Cardiac fibroblast (primary cell): ENCODE results near the gene AMHR2.

Experiments
- DNase-seq, 2 donors: peaks; one replicate each; pipeline versions ENCODE4 v3.0.0 to v3.0.0-alpha.2; 2010; ENCODE audit warnings: low read depth in 2 of 2
- H3K4me3 ChIP-seq, 2 donors: replicated peaks in 1 of 2; 1 replicate in 1 of 2; 2 replicates in 1 of 2; pipeline ENCODE4 v1.5.1; 2011; ENCODE audit warnings: low read depth in 2 of 2, low read length in 2 of 2, mild to moderate bottlenecking in 2 of 2, moderate library complexity in 1 of 2
- TF ChIP-seq, protein P1 (sequence below): IDR thresholded peaks from one replicate; pipeline ENCODE4 v1.5.1; 2011; ENCODE audit warnings: low read depth, mild to moderate bottlenecking, low read length, inconsistent platforms

AMHR2 gene

DNA sequence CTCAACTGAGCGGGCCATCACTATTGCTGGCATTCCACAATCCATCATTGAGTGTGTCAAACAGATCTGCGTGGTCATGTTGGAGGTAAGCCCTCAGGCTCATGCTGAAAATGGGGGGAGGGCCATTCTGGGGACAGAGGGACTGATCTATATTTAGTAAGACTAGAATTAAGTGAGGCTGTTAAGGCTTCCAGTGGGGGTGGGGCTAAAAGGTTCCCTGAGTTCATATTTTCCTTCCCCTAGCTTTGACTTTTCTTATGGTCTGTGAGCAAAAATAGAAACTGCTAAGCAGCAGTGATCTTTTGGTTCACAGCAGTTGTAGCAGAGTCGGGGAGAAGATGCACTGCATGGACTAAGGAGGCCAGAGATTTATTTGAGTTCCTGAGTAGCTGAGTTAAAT, 37.4 kb downstream of the AMHR2 start:
- TF ChIP-seq, protein P1, sequence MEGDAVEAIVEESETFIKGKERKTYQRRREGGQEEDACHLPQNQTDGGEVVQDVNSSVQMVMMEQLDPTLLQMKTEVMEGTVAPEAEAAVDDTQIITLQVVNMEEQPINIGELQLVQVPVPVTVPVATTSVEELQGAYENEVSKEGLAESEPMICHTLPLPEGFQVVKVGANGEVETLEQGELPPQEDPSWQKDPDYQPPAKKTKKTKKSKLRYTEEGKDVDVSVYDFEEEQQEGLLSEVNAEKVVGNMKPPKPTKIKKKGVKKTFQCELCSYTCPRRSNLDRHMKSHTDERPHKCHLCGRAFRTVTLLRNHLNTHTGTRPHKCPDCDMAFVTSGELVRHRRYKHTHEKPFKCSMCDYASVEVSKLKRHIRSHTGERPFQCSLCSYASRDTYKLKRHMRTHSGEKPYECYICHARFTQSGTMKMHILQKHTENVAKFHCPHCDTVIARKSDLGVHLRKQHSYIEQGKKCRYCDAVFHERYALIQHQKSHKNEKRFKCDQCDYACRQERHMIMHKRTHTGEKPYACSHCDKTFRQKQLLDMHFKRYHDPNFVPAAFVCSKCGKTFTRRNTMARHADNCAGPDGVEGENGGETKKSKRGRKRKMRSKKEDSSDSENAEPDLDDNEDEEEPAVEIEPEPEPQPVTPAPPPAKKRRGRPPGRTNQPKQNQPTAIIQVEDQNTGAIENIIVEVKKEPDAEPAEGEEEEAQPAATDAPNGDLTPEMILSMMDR = no peak
- H3K4me3 ChIP-seq = no peak overlapping the region
- DNase-seq = no peak

DNA sequence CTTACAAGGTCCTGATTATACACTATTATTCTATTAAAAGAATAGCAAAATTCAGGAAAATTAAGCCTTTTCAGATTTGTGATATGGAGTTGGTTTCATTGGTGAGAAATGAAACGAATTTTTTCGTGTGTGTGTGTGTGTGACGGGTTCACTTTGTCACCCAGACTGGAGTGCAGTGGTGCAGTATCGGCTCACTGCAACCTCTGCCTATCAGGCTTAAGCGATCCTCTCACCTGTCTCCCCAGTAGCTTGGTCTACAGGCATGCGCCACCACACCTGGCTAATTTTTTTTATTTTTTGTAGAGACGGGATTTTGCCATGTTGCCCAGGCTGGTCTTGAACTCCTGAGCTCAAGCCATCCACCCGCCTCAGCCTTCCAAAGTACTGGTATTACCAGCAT, 37.9 kb downstream of the AMHR2 start:
- no peak for DNase-seq
- no peak overlapping the region for H3K4me3 ChIP-seq
- TF ChIP-seq, protein P1 = no peak

DNA sequence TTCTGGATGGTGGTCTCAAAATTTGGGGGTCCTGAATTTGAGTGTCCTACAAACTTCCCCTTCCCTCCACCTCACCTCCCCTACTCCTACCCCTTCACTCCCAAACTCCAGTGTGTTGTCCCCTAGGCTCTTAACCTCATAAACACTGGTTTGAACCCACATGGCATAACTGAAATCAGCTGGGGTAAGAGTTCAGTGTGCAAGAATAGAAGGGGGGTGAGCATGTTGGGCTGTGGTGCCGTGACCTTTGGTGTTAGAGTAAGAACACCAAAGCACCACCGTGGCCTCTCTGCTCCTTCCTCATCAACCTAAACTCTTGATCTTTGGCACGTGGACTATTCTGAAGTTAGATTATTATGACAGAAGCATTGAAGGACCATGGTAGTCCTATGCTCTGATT, 39.3 kb downstream of the AMHR2 start:
- H3K4me3 ChIP-seq = no peak overlapping the region
- TF ChIP-seq, protein P1 = no peak
- no peak for DNase-seq

DNA sequence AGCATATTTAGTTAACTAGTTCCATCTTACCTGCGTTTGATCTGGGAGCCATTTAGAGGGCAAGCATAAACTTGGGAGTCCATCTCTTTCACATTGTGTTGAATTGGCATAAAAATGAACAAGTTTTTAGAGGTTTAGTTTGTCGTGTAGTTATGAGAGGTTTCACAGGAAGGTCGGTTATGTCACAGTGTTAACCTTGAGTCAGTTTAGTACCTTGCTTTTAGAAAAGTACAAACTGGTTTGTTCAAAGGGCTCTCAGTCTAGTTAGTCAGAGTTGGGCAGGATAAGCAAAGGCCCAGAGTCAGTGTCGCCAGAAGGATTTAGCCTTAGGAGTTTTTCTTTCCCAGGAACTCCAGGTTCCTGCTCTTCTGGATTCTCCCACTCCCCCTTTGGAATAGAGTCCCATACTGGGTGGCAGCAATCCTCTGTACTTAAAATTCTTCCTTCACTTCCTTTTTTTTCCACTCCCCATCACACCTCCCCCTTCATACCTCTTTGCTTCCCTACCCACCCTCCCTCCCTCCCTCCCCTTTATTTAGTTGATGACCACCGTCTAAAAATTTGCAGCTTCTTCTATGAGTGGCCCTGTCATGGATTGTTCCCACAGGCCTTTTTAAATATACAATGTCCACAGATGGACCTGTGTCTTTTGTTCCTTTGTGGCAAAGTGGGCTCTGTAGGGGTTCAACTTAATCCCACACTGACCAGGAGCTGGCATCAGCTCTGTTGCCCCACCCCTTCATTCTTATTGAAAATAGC, 40.3 kb downstream of the AMHR2 start:
- H3K4me3 ChIP-seq = no peak overlapping the region
- TF ChIP-seq, protein P1 = no peak
- no peak for DNase-seq

DNA sequence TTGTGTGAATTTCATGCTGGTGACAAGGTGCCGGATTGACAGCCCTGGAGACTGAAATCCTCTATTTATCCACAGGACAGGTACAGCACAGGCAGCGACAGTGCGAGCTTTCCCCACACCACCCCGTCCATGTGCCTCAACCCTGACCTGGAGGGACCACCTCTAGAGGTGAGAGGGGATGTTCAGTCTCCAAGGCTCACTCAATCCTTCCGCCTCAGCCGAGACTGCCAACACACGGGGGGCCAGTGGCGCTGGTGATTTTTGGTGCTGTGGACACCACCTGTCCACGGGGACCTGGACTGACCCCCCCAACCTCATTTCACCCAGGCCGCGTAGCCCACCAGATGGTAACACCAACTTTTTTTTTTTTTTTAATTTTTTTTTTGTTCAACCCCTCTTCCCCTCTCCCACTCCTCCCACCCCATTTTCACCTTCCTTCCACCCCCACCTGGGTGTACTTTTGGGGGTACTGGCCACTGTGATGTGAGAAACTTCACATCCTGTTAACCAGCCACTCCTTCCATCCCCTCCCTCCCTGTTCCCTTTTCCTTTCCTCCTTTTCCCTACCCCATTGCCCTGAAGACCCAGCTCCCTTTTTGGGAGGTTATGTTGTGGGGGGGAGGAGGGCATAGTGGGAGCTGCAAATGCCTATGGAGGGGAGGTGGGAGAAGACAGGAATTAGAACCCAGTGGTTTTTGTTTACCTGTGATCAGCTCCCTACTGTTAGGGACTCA, 41.2 kb downstream of the AMHR2 start:
- H3K4me3 ChIP-seq = no peak overlapping the region
- no peak for DNase-seq
- TF ChIP-seq, protein P1 = no peak

DNA sequence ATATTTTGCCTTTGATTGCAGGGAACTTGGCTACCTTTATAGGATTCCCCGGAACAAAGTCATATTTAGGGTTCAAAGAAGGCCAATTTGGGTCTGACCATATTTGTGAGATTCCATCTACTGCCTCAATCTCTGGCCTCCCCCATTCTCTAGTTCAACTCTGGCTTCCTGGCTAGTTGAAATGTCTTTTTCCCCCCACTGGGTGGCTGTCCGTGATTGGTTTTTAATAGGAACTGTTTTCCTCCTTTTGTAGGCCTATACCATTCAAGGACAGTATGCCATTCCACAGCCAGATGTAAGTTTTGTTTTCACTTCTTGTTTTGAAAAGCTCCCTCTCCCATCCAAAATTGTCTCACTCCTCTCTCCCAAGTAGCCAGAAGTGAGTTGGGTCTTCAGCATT, 42.0 kb downstream of the AMHR2 start:
- TF ChIP-seq, protein P1 = no peak
- H3K4me3 ChIP-seq = no peak overlapping the region
- no peak for DNase-seq

DNA sequence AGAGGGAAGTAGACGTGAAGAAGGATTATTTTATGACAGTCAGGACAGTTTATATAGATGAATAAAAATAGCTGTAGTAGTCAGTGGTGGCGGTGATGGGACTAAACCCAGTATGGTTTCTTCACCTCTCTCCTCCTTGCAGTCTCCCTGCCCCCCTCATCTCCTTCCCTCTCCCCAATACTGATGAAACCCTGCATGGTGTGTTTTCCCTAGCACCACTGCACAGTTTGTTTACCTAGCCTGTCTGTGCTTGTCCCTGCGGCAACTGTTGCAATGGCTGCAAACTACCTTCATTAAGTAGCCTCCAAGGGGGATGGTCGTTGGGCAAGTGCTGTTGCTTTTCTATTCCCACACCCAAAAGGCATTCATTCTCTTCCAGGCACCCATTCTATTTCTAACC, 43.0 kb downstream of the AMHR2 start:
- no peak for DNase-seq
- TF ChIP-seq, protein P1 = no peak
- no peak overlapping the region for H3K4me3 ChIP-seq
